Activated T-cell treated with anti-CD3 and anti-CD28 coated beads, Interleukin-2, amount 50 U/mL, for 72 hours (primary cell): ENCODE results near the gene KRT75. TPM values are rescaled to one million over a fixed set of nuclear protein-coding genes. Genes with fewer than 3 reads are reported as not detected.

Experiments used
- ATAC-seq, 2 donors: fragments of 150-1000 bp; cut with Tn5 transposase; replicated peaks in 1 of 2; 2 replicates each; pipeline ENCODE4 v1.10.0; 2021; ENCODE audit warnings: moderate library complexity in 2 of 2, mild to moderate bottlenecking in 1 of 2
- DNase-seq, 2 donors: peaks; one replicate each; pipeline ENCODE4 v3.0.0; 2021 to 2022; ENCODE audit warnings: mixed read lengths in 1 of 2
- H3K27ac Mint-ChIP-seq: one replicate; pipeline ENCODE4 v1.8.0; 2022; ENCODE audit warnings: mild to moderate bottlenecking, moderate library complexity, mixed read lengths
- H3K27me3 Mint-ChIP-seq: one replicate; pipeline ENCODE4 v1.8.0; 2022; ENCODE audit warnings: low read depth, mixed read lengths
- H3K36me3 Mint-ChIP-seq, 2 donors: one replicate each; pipeline ENCODE4 v1.8.0; 2022; ENCODE audit warnings: mixed read lengths in 2 of 2, mild to moderate bottlenecking in 1 of 2; ENCODE audit not compliant: insufficient read depth in 2 of 2
- H3K4me1 Mint-ChIP-seq: one replicate; pipeline ENCODE4 v1.8.0; 2022; ENCODE audit warnings: low read depth, mixed read lengths
- H3K4me3 Mint-ChIP-seq, 2 donors: one replicate each; pipeline ENCODE4 v1.8.0; 2022; ENCODE audit warnings: mild to moderate bottlenecking in 2 of 2, mixed read lengths in 2 of 2, moderate library complexity in 2 of 2
- H3K9me3 Mint-ChIP-seq, 2 donors: one replicate each; pipeline ENCODE4 v1.8.0; 2022; ENCODE audit warnings: mixed read lengths in 2 of 2
- total RNA-seq, 2 donors: library from RNA; stranded (reverse); gene quantifications; one replicate each; pipeline ENCODE4 v1.2.3, GENCODE V29; 2022

The KRT75 gene
- total RNA-seq = not detected

- no peak for DNase-seq
- no peaks in the 10 kb centered on the region for H3K4me1 Mint-ChIP-seq
- H3K9me3 Mint-ChIP-seq = no peaks in the 10 kb centered on the region
- no peak within 1 kb of the TSS for H3K27ac Mint-ChIP-seq
- no peak for ATAC-seq
- H3K27me3 Mint-ChIP-seq = peaks cover 20% of the 10 kb centered on the region
- H3K36me3 Mint-ChIP-seq = no peaks in the 10 kb centered on the region
- H3K4me3 Mint-ChIP-seq = no peak within 1 kb of the TSS
Measured at GRCh38 chr12:52434081-52434733, at the start of gene KRT75. KRT75 (minus strand) TSS chr12:52434371; CDS start chr12:52434304, 67 bp downstream.

- H3K27me3 Mint-ChIP-seq = peaks cover 20% of the 10 kb centered on the region
Measured at GRCh38 chr12:52480073-52480472, 45.9 kb upstream of the KRT75 start.

DNA sequence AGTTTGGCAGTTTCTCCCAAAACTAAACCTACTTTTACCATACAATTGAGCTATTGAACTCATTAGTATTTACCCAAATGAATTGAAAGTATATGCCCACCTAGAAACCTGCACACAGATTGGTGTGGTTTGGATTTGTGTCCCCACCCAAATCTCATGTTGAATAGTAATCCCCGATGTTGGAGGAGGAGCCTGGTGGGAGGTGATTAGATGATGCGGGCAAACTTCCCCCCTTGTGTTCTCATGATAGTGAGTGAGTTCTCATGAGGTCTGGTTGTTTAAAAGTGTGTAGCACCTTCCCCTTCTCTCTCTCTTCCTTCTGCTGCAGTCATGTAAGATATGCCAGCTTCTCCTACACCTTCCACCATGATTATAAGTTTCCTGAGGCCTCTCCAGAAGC, 43.5 kb upstream of the KRT75 start:
- Mint-ChIP-seq H3K4me3 (no peak overlapping the region), H3K36me3 (peaks cover 0 to 4% of the 10 kb centered on the region in 2 donors), H3K9me3 (peaks cover 3 to 4% of the 10 kb centered on the region in 2 donors), H3K27me3 (peaks cover under 1% of the 10 kb centered on the region), H3K27ac (no peak overlapping the region), H3K4me1 (no peaks in the 10 kb centered on the region)
- DNase-seq = no peak
- no peak for ATAC-seq

More at GRCh38 chr12:52480073-52480472, 45.9 kb upstream of the KRT75 start:
- DNase-seq (no peak), ATAC-seq (no peak)
- peaks cover 3 to 4% of the 10 kb centered on the region in 2 donors for H3K9me3 Mint-ChIP-seq
- H3K27ac Mint-ChIP-seq = no peak overlapping the region
- no peak overlapping the region for H3K4me3 Mint-ChIP-seq
- peaks cover 4 to 6% of the 10 kb centered on the region in 2 donors for H3K36me3 Mint-ChIP-seq
- no peaks in the 10 kb centered on the region for H3K4me1 Mint-ChIP-seq

DNA sequence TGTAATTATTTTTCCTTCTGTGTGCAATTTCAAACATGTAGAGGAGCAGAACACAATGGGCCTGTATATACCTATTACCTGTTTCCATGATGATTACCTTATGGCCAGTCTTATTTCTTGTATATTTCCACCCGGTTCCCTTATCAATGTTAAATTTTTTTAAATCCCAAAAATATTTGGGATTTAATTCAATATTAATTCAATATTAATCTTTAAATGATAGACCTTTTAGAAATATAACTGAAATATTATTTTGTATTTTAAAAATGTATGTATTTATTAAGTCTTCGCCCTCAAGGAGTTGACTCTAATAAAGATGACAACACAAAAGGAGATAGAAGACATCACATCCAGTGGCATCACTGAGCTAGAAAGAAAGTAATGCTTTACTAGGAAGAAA, 40.0 kb upstream of the KRT75 start:
- Mint-ChIP-seq H3K27me3 (no peaks in the 10 kb centered on the region), H3K27ac (no peak overlapping the region), H3K9me3 (peaks cover 1 to 2% of the 10 kb centered on the region in 2 donors)

GRCh38 chr12:52473768-52474167, 39.6 kb upstream of the KRT75 start, which contains the start of gene KRT6C:
KRT6C (minus strand) TSS chr12:52473805; CDS start chr12:52473737, 68 bp downstream.
- Mint-ChIP-seq H3K4me3 (no peak within 1 kb of the TSS), H3K27me3 (peaks cover under 1% of the 10 kb centered on the region), H3K9me3 (peaks cover 1 to 2% of the 10 kb centered on the region in 2 donors), H3K4me1 (no peaks in the 10 kb centered on the region), H3K27ac (no peak within 1 kb of the TSS), H3K36me3 (peaks cover 0 to 2% of the 10 kb centered on the region in 2 donors)
- DNase-seq = no peak
- ATAC-seq = no peak

More for the DNA sequence above, 40.0 kb upstream of the KRT75 start:
- no peaks in the 10 kb centered on the region for H3K4me1 Mint-ChIP-seq
- ATAC-seq = no peak
- peaks cover 0 to 2% of the 10 kb centered on the region in 2 donors for H3K36me3 Mint-ChIP-seq
- DNase-seq = no peak
- no peak overlapping the region for H3K4me3 Mint-ChIP-seq

- Mint-ChIP-seq H3K27me3 (peaks cover 7% of the 10 kb centered on the region), H3K4me1 (no peaks in the 10 kb centered on the region), H3K36me3 (no peaks in the 10 kb centered on the region), H3K4me3 (no peak overlapping the region), H3K27ac (no peak overlapping the region), H3K9me3 (no peaks in the 10 kb centered on the region)
- no peak for ATAC-seq
- no peak for DNase-seq
Measured at GRCh38 chr12:52469853-52470252, 35.7 kb upstream of the KRT75 start.

- H3K9me3 Mint-ChIP-seq = no peaks in the 10 kb centered on the region
- ATAC-seq = no peak
- peaks cover 19% of the 10 kb centered on the region for H3K27me3 Mint-ChIP-seq
- H3K27ac Mint-ChIP-seq = no peak overlapping the region
- no peak overlapping the region for H3K4me3 Mint-ChIP-seq
- no peak for DNase-seq
- no peaks in the 10 kb centered on the region for H3K36me3 Mint-ChIP-seq
- no peaks in the 10 kb centered on the region for H3K4me1 Mint-ChIP-seq
Measured at GRCh38 chr12:52464897-52465296, 30.7 kb upstream of the KRT75 start.

- Mint-ChIP-seq H3K4me1 (no peaks in the 10 kb centered on the region), H3K9me3 (no peaks in the 10 kb centered on the region), H3K36me3 (no peaks in the 10 kb centered on the region), H3K27me3 (peaks cover 12% of the 10 kb centered on the region), H3K27ac (no peak overlapping the region), H3K4me3 (no peak overlapping the region)
- ATAC-seq (no peak), DNase-seq (no peak)
Measured at GRCh38 chr12:52461693-52462092, 27.5 kb upstream of the KRT75 start.

DNA sequence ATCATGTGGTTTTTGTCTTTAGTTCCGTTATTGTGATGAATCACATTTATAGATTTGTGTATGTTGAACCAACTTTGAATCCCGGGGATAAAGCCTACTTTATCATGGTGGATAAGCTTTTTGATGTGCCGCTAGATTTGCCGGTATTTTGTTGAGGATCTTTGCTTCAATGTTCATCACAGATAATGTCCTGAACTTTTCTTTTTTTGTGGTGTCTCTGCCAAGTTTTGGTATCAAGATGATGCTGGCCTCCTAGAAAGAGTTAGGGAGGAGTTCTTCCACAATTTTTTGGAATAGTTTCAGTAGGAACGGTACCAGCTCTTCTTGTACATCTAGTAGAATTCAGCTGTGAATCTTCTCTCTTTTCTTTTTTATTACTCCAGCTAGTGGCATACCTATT, 24.7 kb upstream of the KRT75 start:
- Mint-ChIP-seq H3K4me3 (no peak overlapping the region), H3K27ac (no peak overlapping the region), H3K4me1 (peaks cover 5% of the 10 kb centered on the region), H3K36me3 (no peaks in the 10 kb centered on the region), H3K9me3 (no peaks in the 10 kb centered on the region), H3K27me3 (peaks cover 12% of the 10 kb centered on the region)
- ATAC-seq (no peak), DNase-seq (no peak)

- no peak overlapping the region for H3K4me3 Mint-ChIP-seq
- H3K27ac Mint-ChIP-seq = no peak overlapping the region
- ATAC-seq (no peak), DNase-seq (no peak)
- peaks cover 5% of the 10 kb centered on the region for H3K4me1 Mint-ChIP-seq
- H3K27me3 Mint-ChIP-seq = no peaks in the 10 kb centered on the region
- no peaks in the 10 kb centered on the region for H3K36me3 Mint-ChIP-seq
- no peaks in the 10 kb centered on the region for H3K9me3 Mint-ChIP-seq
Measured at GRCh38 chr12:52455821-52456220, 21.6 kb upstream of the KRT75 start.

DNA sequence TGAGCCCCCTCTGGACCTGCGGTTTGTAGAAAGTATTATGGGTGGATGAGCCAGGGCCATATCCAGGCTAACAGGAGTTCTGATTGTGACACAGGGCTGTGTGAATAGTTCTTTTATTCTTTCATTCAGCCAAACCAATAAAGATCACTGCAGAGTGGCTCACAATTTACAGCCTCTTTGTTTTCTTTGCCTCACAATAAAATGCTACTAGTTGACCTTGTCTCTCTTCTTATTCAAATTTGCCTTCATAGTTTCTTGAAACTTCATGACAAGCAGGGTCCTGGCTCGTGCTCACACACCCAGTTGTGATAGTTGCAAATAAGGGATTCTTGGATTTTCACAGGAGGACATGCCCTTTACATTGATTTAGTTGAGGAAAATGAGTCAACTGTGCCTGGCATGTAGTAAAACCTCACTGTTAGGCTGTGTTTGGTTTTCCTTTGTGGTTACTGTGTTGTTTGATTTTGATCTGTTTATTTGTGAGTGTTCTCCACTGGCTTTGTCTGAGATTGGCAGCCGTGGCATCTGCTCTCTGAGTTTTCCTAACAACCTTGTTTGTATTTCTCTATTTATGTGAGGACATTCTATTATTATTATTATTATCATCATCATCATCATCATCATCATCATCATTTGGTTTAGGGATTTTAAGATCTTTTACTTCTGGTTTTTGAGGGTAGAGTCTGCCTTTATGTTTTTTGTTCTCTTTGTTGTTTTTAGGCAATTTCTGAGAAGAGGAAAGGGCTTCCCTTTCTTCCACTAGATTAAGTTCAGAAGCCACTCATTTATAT, 20.4 kb upstream of the KRT75 start:
- Mint-ChIP-seq H3K9me3 (no peaks in the 10 kb centered on the region), H3K27me3 (peaks cover 3% of the 10 kb centered on the region), H3K36me3 (no peaks in the 10 kb centered on the region), H3K27ac (no peak overlapping the region), H3K4me3 (no peak overlapping the region), H3K4me1 (peaks cover 5% of the 10 kb centered on the region)
- ATAC-seq (no peak), DNase-seq (no peak)

DNA sequence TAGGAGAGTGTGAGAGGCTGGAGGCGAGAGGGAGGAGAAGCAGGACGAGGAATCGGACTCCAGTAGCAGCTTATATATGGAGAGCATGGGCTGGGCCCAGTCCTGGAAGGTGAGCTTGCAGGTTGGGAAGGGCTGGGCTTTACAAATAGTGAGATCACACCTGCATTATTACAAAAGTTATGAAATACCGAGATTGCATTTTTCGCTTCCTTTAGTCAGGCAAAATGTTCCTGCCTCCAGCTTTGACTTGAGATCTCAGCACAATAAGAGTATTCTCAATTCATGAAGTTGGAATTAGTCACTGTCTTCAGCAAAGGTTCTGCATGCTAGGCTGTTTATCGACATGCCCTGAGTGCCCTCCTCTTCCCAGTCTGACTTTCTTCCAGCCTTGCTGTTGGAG, 17.9 kb upstream of the KRT75 start, which contains the start of gene KRT6B:
Gene KRT6B, minus strand, starts transcription at position 46 of the 400 bp plus-strand sequence. CDS start 68 bp downstream, outside the sequence.
- Mint-ChIP-seq H3K36me3 (no peaks in the 10 kb centered on the region), H3K9me3 (no peaks in the 10 kb centered on the region), H3K4me3 (no peak within 1 kb of the TSS), H3K27me3 (peaks cover 13% of the 10 kb centered on the region), H3K27ac (no peak within 1 kb of the TSS), H3K4me1 (peaks cover 5% of the 10 kb centered on the region)
- ATAC-seq (no peak), DNase-seq (no peak)

DNA sequence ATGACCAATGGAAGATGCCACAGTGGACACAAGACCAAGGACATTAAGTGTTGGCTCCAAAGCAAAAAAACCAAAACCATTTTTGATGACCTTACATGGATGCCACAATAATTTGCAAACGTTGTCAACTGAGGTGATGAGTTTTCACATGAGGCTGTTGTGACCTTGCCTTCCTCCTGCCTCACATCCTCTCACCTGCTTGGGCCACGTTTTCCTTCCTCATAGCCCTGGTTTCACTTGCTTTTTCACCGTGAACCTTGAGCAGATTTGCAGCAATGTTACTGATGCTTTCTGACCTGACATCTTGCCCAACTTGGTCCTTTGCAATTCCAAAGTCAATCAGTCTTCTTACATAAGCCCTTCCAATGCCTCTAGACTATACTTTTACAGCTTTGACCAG, 14.1 kb upstream of the KRT75 start:
- peaks cover 39% of the 10 kb centered on the region for H3K27me3 Mint-ChIP-seq
- no peak overlapping the region for H3K27ac Mint-ChIP-seq
- ATAC-seq (no peak), DNase-seq (no peak)
- H3K9me3 Mint-ChIP-seq = no peaks in the 10 kb centered on the region
- H3K4me3 Mint-ChIP-seq = no peak overlapping the region
- no peaks in the 10 kb centered on the region for H3K4me1 Mint-ChIP-seq
- no peaks in the 10 kb centered on the region for H3K36me3 Mint-ChIP-seq
